HG03457 (cell line): ENCODE results near the gene LUZP4.
"Not testable (repeated sequence)": the region's sequence is repeated elsewhere in the genome, so short reads cannot be mapped to it uniquely, and the experiment has no call there.

Experiments
- ATAC-seq: cut with Tn5 transposase; IDR thresholded peaks from one replicate; pipeline ENCODE4 v1.9.1; 2021; ENCODE audit warnings: moderate number of reproducible peaks; ENCODE audit not compliant: unreplicated experiment

The LUZP4 gene

DNA sequence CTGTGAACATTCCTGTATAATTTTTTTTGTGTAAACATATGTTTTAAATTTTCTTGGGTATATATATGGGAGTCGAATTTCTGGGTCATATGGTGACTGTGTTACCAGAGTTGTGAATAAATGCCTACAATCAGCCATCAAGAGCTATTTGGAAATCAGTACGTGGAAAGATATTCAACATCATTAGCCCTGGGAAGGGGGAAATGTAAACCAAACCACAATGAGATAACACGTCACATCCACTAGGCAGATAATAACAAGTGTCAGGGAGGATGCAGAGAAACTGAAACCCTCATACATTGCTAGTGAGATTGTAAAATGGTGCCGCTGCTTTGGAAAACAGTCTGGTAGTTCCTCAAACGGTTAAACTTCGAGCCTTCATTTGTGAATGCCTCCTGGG, 43.9 kb downstream of the LUZP4 start:
- ATAC-seq, result no peak

DNA sequence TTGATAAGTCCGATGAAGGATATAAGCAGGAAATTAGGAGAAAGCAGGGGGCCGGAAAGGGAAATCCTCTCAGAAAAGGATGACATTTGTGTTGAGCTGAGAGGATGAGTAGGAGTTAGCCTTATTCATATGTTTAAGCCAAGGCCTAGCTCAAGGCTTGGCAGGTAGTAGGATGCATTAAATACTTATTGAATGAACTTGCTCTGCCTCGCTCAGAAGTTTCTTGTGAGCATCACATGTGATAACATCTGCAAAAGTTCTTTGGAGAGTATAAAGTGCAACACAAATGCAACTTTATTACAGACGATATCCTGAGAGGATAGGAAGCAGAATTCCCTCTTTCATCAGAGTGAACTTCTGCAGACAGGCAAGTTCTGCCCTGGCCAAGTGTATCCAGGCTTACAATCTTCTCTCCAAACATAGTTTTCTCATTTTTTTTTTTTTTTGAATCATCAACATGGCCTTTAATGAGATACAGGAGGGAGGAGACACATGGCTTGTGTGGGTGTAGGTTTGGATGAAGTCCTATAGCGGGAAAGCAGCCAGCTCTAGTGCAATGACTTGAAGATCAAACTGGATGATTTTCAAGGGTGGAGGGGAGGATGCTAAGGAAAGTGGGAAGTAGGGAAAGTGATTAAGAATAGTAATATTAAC, 48.1 kb downstream of the LUZP4 start:
- ATAC-seq, result no peak

DNA sequence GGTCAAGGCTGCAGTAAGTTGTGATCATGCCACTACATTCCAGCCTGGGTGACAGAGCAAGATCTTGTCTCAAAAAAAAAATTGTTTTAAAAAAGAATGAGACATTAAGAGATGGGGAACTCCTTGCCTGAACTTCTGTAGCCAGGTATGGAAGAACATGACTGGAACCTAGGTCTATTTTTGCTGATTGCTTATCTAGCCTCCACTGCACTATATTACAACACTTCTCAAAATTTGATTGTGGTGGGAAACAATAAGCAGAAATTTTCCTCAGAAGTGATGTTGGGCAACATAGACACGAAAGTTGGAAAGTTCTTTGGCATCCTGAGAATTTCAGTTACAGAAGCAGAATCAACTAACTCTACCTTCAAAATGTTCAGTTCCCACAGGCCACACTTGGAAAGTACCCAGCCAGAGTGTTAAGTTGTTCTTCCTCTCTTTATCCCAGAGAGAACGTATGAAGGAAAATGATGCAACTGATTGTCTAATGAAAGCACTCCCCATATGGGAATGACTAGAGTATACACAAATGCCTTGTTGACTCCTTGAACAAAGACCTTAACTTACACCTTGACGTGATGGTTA, 50.0 kb downstream of the LUZP4 start:
- no peak for ATAC-seq

DNA sequence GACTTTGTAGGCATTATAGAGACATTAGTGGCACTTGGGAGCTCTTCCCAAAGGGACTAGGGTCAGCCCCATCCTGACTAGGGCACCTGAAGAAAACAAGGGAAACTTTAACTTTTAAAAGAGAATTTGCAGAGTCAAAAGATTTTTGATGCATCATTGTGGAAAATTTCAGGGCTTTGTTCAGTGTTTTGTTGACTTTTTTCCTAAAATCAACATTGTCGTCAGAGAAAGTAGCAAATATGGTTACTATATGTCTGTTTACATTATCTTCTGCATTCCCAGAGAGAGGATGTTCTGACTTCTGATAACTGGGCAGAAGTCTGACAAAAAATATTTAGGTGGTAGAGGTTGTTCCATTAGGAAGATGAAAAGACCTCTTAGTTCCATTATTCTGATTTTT, 51.9 kb downstream of the LUZP4 start:
- ATAC-seq, result no peak

DNA sequence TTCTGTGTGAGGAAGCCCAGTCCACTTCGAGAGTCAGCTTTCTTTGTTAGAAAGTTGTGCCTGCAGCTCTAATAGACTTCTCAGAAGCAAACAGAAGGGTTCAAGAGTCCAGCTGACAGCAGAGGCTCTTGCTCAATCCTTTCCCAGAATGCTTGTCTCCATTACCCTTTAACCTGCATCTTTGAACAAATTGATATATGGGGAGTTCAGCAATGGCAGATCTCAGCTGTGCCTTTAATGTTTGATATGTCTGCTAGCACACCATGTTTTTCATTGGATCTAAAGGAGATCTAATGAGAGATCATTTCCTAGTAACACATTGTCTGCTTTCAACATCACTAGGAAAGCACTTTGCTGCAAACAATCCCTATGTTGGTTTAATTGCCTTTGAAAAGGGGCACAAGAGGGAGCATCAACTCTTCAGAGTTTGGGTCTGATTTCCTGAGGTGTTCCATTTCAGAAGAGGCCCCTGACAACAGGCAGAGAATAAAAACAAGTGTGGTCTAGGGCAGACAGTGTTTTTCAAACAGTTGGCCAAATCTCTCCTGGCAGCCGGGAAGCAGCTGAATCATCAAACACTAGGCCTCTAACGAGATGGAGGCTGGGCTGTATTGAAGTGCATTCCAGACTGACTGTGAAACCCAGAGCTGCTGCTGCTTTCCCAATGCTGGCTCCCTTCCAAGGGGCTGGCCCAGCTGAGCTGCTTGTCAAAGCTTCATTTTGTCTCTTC, 55.5 kb downstream of the LUZP4 start:
- ATAC-seq, result no peak

DNA sequence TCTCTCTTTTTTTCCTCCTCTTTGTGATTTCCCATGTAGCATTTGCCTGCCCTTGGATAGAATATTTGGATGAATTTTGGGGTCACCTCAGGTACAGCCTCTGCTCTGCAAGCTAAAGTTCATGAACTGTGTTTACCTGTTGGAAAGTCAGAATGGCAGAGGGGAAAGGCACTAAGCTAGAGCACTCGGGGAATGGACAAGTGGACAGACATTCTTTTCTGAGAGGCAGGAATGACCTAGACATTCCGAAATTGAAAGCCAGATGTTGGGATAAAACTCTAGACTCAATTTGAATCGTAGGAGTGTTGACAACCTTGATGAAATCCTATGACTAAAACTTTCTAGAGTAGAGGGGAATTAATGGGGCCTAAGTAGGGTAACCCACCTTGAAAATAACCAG, 56.1 kb downstream of the LUZP4 start:
- no peak for ATAC-seq

DNA sequence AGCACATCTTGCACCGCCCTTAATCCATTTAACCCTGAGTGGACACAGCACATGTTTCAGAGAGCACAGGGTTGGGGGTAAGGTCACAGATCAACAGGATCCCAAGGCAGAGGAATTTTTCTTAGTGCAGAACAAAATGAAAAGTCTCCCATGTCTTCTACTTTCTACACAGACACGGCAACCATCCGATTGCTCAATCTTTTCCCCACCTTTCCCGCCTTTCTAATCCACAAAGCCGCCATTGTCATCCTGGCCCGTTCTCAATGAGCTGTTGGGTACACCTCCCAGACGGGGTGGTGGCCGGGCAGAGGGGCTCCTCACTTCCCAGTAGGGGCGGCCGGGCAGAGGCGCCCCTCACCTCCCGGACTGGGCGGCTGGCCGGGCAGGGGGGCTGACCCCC, 57.2 kb downstream of the LUZP4 start:
- not testable (repeated sequence) for ATAC-seq

DNA sequence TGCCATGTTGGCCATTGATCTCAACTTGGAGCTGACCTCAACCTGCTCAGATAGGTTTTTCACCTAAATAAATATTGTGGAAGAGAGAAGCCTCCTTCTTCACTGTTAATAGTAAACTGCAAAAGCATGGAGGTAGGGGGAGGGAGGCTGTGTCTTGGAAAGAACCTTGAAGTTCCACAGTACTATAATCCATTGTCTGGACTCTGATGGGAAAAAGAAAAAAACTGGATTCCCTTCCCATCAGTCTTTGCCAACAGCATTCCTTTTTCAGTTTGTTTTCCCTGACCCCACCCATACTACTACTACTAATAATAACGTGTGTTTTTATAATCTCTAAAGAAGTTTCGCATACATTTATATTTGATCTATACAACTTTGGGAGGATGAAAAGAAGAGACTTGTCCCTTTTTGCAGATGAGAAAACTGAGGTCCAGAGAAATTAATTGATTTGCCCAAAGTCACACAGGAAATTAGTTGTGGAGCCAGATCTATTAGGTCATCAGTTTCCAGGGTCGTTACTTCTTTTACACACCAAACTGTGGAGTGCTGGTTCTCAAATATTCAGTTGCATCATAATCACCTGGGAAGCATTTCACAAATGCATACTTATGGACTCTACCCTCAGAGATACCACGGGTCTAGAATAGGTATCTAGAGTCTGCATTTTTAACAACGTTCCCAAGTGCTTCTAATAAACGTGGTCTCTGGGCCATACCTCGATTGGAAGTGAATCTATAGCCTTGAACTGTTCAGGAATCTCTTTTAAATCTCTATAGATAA, 59.1 kb downstream of the LUZP4 start:
- no peak for ATAC-seq

DNA sequence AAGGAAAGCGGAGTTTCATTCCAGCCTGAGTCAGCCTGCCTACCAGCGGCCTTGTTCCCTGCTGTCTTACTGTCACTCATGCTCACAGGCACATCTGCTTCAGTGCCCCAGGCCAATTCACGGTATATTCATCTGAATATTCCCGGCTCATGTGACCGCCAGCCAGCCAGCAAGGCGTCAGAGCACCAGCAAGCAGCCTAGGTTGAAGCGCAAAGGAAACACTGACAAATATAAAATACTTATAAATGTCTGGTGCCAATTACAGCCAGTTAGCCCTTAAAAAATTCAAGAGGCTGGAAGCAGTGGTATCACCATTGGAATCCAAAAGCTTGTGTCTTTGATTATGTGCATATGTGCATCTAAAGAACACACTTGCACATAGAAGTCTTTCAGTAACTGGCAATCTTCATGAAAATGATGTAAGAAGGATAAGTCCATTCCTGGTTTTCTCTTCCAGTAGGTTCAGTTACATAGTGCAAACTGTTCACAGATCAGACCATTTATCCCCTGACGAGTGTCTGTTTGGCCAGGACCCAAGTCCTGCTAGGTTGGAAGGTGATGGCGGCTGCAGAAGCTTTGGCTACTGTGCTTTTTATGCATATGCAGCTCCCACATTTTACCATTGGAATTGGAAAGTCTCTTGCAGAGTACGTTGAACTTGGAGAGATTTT, 61.3 kb downstream of the LUZP4 start:
- no peak for ATAC-seq

DNA sequence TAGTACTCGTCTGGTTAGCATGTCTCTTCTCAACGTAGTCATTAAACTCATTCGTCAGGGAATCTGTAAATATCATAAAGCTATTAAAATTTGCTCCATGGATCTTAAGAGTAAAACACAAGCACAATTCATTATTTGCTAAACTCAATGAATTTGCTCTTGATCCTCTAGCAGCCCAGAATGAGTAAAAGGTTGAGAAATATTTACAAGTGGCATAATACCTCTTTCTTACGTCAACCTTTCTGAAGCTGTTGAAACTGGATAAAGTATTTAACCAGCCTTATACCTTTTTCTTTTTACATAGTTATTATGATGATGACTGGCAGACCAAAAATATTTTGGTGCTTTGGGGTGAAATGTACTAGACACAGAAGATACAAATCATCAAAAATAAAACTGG, 66.9 kb downstream of the LUZP4 start:
- ATAC-seq, result no peak
